ENCODE data around the gene TMEM40.
"Not testable (repeated sequence)": the region's sequence is repeated elsewhere in the genome, so short reads cannot be mapped to it uniquely, and the experiment has no call there.

TMEM40 gene

GRCh38 chr3:12710062-12710461 lies 49.0 kb downstream of the TMEM40 start:
- no peak for FAIRE-seq

- no peak for FAIRE-seq
These were observed 49.7 kb downstream of the TMEM40 start for GRCh38 chr3:12709334-12709733.

DNA sequence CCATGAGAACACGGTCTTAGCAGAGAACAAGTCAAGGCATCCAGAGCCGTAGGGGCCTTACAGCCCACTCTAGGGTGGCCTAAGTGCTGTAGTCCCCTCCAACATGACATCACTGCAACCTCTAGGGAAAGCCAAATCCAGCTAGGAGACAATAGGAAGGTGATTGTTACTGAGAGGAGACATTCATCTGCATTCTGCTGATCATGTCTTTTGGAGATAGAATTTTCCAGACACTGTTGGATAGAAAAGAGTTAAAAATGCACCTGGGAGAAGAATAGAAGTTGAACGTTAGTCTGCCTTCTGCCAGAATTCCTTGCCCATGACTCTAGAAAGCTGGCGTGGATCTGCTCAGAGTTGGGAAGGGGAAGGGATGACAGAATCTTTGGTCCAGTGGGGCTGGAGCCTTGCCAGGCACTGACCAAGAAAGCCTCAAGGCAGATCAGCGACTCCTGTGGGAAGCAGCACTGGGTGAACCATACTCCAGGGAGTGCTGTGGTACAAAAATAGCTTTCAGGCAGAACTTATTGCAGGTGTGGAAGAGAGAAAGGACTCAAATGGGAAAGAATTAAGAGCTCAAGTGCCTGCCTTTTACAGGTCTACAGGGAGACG lies 50.4 kb downstream of the TMEM40 start:
- no peak for FAIRE-seq

DNA sequence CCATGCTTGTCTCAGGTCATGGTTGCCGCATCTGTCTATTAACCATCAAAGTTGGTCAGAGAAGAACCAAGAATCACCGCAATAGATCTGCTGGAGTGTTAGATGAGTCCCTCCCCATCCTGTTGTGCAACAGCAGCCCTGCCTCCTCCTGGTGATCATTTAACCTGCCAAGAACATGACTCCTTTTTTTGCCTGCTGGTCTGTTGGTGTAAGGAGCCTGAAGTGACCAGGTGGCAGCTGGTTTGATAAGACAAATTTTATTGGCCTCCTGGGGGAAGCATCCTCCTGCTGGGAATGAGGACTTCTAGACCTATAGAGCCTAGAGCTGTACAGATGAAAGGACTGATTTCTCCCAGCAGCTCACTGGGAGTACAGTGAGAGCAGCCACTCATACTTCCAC lies 51.6 kb downstream of the TMEM40 start:
- FAIRE-seq, result no peak

GRCh38 chr3:12706504-12707253 lies 52.4 kb downstream of the TMEM40 start:
- no peak for FAIRE-seq

DNA sequence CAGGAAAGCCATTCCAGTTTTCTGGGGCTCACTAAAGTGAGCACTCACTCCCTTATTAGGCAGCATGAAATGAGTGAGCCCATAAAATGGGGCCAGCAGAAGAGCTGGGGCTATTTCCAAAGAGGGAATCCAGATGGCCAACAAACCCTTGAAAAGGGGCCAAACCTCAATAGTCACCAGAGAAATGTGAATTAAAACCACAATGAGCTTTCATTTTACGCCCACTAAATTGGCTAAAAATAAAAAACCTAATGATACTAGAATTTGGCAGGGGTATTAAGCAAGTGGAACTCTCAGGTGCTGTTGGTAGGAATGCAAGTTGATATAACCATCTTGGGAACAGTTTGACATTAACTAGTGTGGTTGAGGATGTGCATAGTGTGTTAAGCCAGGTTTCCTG lies 53.1 kb downstream of the TMEM40 start:
- no peak for FAIRE-seq

DNA sequence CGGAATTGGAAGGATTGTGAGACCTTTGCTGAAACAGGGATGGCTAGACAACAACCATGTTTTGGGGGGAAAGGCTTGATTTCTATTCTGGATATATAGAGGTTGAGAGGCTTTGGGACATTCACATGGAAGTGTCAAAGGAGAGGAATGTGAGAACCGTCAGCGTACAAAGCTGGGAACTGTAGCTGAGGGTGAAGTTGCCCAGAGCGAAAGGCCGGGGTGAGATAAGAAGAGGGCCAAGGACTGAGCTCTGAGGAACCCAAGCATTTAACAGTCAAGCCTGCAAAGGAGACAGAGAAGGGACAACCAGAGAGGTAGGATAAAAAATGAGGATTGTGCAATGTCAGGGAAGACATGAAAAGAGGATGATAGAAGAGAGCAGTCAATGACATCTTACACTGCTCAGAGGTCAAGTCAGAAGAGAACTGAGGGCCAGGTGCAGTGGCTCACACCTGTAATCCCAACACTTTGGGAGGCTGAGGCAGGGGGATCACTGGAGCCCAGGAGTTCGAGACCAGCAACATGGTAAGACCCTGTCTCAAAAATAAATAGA lies 53.6 kb downstream of the TMEM40 start:
- no peak for FAIRE-seq

GRCh38 chr3:12702501-12702900 lies 56.6 kb downstream of the TMEM40 start:
- no peak for FAIRE-seq

GRCh38 chr3:12701601-12702000 lies 57.5 kb downstream of the TMEM40 start:
- FAIRE-seq, result not testable (repeated sequence)

- FAIRE-seq, result no peak
These were observed 58.3 kb downstream of the TMEM40 start for GRCh38 chr3:12700800-12701199.

GRCh38 chr3:12695916-12696315 lies 63.1 kb downstream of the TMEM40 start:
- no peak for FAIRE-seq

- no peak for FAIRE-seq
These were observed 63.9 kb downstream of the TMEM40 start for GRCh38 chr3:12695112-12695511.

- no peak for FAIRE-seq
These were observed 66.6 kb downstream of the TMEM40 start for GRCh38 chr3:12692444-12692843.

DNA sequence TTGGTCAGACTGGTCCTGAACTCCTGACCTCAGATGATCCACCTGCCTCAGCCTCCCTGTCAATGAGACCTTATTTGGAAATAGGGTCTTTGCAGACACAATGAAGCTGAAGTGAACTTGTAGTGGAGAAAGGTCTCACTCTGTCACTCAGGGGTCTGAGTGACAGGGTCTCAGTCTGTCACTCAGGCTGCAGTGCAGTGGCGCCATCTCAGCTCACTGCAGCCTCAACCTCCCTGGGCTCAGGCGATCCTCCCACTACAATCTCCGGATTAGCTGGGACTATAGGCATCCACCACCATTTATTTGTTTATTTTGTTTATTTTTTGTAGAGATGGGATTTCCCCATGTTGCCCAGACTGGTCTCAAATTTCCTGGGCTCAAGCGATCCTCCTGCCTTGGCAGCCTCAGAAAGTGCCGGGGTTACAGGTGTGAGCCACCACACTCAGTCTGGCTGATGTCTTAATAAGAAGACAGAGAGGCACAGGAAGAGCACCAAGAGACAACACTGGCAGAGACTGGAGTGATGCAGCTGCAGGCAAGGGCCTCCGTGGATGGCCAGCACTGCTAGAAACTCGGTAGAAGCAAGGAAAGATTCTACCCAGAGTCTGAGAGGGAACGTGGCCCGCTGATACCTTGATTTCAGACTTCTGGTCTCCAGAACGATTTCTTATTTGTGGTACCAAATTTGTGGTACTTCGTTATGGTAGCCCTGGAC lies 68.9 kb downstream of the TMEM40 start:
- no peak for FAIRE-seq

DNA sequence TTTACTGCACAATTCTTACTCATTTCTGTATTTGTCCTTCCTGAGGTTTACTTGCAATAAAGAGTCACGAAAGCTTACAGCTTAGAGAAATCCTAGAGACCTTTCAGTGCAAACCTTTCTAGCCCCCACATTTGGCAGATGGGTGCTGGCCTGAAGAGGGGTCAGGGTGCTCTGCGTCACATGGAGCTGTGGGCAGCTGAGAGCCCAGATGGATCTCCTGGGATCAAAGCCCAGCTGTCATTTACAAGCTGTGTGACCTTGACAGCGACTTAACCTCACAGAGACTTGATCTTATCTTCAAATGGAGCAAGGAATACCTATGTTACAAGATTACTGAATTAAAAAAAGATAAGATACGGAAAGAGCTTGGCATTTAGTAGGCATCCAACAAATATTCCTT lies 71.1 kb downstream of the TMEM40 start:
- FAIRE-seq, result no peak

DNA sequence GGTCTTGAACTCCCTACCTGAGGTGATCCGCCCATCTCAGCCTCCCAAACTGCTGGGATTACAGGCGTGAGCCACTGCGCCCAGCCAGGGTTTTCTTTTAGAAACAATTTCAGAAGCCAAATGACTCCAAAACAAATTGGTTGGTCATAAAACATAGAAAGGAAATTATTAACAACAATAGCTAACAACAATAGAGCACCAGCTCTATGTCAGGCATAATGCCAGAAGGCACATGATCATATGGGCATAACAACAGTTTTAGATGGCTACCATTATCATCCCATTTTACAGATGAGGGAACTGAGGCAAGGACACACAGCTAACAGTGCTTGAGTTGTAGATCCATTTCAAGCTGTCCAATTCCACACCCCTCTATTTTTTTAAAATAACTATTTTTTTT lies 73.0 kb downstream of the TMEM40 start:
- no peak for FAIRE-seq
